Panc1 (cell line): Measurements from ENCODE around the gene NDUFAF8.

Experiments used
- CTCF ChIP-seq: fragments of 450-650 bp; IDR thresholded peaks from 2 replicates; pipeline ENCODE4 v1.5.1; 2017; ENCODE audit warnings: mild to moderate bottlenecking
- POLR2AphosphoS5 ChIP-seq: IDR thresholded peaks from 2 replicates; pipeline ENCODE4 v1.6.1; 2012; ENCODE audit warnings: mild to moderate bottlenecking, low read depth, low read length, moderate library complexity
- SIN3A ChIP-seq: IDR thresholded peaks from 2 replicates; pipeline ENCODE4 v1.6.1; 2012; ENCODE audit warnings: low read depth, mild to moderate bottlenecking, low read length, moderate library complexity, borderline replicate concordance; ENCODE audit not compliant: insufficient read depth
- TF ChIP-seq, protein P1 (sequence below), 2 experiments: IDR thresholded peaks; 2 replicates each; pipeline ENCODE4 v1.6.1; 2011 to 2012; ENCODE audit warnings: low read depth in 2 of 2, control low read depth in 1 of 2, low read length in 1 of 2, mild to moderate bottlenecking in 1 of 2, moderate library complexity in 1 of 2; ENCODE audit not compliant: insufficient read depth in 1 of 2

DNA sequence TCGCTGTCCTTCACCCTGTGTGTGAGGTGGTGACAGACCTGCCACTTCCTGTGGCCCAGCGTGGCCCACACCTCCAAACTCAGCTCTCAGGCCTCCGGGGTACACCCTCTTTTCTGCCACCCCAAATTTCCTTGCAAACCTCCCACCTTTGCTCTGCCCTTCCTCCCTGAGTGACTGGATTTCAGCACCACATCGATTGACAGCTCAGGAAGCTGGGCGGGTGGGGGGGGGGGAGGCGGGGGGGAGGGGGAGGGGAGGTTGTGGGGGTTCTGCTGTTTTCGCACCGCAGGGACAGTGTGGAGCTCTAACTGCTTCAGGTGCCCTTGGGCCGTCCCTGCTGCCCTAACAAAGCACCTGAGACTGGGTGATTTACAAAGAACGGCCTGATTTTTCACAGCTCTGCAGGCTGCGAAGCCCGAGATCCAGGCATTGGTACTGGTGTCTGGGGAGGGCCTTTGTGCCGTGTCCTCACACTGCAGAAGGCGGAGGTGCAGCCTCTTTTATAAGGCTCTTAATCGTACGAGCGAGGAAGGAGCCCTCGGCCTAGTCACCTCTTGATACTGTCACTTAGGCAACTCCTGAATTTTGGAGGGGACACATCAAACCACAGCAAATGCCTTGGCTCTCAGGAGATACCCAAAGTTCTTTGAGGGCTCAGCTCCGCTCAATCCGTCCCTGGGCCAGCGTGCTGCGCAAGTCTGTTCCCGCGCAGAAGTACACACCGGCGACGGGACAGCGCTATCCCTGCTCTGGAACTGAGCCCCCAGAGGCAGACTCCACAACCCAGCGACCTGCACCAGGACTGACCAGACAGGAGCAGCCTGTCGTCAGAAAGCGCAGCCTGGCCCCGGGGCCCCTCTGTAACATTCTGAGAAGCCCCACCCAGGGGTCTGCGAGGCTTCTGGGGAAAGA, 3.6 kb downstream of the NDUFAF8 start:
- TF ChIP-seq CTCF, result no peak
- TF ChIP-seq POLR2AphosphoS5, result no peak; the same call in 1 of the 2 replicates
- TF ChIP-seq SIN3A, result no peak
- TF ChIP-seq, protein P1, sequence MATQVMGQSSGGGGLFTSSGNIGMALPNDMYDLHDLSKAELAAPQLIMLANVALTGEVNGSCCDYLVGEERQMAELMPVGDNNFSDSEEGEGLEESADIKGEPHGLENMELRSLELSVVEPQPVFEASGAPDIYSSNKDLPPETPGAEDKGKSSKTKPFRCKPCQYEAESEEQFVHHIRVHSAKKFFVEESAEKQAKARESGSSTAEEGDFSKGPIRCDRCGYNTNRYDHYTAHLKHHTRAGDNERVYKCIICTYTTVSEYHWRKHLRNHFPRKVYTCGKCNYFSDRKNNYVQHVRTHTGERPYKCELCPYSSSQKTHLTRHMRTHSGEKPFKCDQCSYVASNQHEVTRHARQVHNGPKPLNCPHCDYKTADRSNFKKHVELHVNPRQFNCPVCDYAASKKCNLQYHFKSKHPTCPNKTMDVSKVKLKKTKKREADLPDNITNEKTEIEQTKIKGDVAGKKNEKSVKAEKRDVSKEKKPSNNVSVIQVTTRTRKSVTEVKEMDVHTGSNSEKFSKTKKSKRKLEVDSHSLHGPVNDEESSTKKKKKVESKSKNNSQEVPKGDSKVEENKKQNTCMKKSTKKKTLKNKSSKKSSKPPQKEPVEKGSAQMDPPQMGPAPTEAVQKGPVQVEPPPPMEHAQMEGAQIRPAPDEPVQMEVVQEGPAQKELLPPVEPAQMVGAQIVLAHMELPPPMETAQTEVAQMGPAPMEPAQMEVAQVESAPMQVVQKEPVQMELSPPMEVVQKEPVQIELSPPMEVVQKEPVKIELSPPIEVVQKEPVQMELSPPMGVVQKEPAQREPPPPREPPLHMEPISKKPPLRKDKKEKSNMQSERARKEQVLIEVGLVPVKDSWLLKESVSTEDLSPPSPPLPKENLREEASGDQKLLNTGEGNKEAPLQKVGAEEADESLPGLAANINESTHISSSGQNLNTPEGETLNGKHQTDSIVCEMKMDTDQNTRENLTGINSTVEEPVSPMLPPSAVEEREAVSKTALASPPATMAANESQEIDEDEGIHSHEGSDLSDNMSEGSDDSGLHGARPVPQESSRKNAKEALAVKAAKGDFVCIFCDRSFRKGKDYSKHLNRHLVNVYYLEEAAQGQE (IDR thresholded peaks at IDR 0.05; ENCODE audit: insufficient read depth in 1 of 2, low read depth in 2 of 2, low read length in 1 of 2), result 0 out of 4 replicates have a peak, but pooled peaks of 1 of the 2 experiments have one; percentile 67
